A673 (cell line): ENCODE results near the gene ABI3.

Source experiments
- EZH2 ChIP-seq: fragments of 200-600 bp; sonication (generic); IDR thresholded peaks from 2 replicates; pipeline ENCODE4 v1.6.1; 2017; ENCODE audit warnings: borderline replicate concordance, low read depth, mild to moderate bottlenecking, mixed read lengths, antibody characterized with exemption, low read length; ENCODE audit not compliant: poor library complexity, severe bottlenecking
- TF ChIP-seq, protein P1 (sequence below): fragments of 300-800, 200-600 bp; sonication (generic); conservative IDR thresholded peaks from 2 replicates; pipeline ENCODE4 v1.5.1; 2017; ENCODE audit warnings: low read depth, mild to moderate bottlenecking, antibody characterized with exemption, low read length, moderate library complexity, mixed read lengths

DNA sequence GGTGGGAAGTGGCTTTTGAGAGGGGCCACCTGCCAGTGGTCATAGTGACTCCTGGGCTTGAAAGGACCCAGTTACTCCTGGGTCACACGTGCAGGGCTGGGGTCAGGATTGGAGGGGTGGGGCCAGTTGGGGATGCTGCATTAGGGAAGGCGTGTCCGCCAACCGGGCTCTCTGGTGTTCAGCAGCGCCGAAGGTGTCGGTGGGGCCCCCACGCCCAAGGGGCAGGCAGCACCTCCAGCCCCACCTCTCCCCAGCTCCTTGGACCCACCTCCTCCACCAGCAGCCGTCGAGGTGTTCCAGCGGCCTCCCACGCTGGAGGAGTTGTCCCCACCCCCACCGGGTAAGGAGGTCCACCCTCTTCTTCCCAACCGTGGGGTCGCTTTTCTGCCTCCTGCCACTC, 9.5 kb downstream of the ABI3 start:
- TF ChIP-seq, protein P1, sequence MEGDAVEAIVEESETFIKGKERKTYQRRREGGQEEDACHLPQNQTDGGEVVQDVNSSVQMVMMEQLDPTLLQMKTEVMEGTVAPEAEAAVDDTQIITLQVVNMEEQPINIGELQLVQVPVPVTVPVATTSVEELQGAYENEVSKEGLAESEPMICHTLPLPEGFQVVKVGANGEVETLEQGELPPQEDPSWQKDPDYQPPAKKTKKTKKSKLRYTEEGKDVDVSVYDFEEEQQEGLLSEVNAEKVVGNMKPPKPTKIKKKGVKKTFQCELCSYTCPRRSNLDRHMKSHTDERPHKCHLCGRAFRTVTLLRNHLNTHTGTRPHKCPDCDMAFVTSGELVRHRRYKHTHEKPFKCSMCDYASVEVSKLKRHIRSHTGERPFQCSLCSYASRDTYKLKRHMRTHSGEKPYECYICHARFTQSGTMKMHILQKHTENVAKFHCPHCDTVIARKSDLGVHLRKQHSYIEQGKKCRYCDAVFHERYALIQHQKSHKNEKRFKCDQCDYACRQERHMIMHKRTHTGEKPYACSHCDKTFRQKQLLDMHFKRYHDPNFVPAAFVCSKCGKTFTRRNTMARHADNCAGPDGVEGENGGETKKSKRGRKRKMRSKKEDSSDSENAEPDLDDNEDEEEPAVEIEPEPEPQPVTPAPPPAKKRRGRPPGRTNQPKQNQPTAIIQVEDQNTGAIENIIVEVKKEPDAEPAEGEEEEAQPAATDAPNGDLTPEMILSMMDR = no peak
- TF ChIP-seq EZH2 = no peak
